GM21360 (cell line): ENCODE results near the gene PDS5A.
"Not testable (repeated sequence)": the region's sequence is repeated elsewhere in the genome, so short reads cannot be mapped to it uniquely, and the experiment has no call there.

Source experiments
- ATAC-seq: cut with Tn5 transposase; IDR thresholded peaks from one replicate; pipeline ENCODE4 v1.9.1; 2021; ENCODE audit warnings: mild to moderate bottlenecking, moderate library complexity; ENCODE audit not compliant: unreplicated experiment

The PDS5A gene

GRCh38 chr4:39977489-39978377 is at the start of gene PDS5A:
Gene PDS5A, minus strand, starts transcription at chr4:39977911. Its CDS starts 1,334 bp downstream, at chr4:39976577.
- ATAC-seq: peak; percentile 69

- ATAC-seq: not testable (repeated sequence)
Measured at GRCh38 chr4:40024049-40024448, 46.3 kb upstream of the PDS5A start.

- ATAC-seq: not testable (repeated sequence)
Measured at GRCh38 chr4:40021116-40021515, 43.4 kb upstream of the PDS5A start.

GRCh38 chr4:40020221-40020620 is 42.5 kb upstream of the PDS5A start:
- ATAC-seq: no peak

- ATAC-seq: no peak
Measured at GRCh38 chr4:40016007-40016406, 38.3 kb upstream of the PDS5A start.

GRCh38 chr4:40003986-40004385 is 26.3 kb upstream of the PDS5A start:
- no peak for ATAC-seq

GRCh38 chr4:40000711-40001110 is 23.0 kb upstream of the PDS5A start:
- no peak for ATAC-seq

- no peak for ATAC-seq
Measured at GRCh38 chr4:39998659-39999345, 21.1 kb upstream of the PDS5A start.

GRCh38 chr4:39996811-39997210 is 19.1 kb upstream of the PDS5A start:
- ATAC-seq: no peak

- ATAC-seq: no peak
Measured at GRCh38 chr4:39994406-39994805, 16.7 kb upstream of the PDS5A start.

GRCh38 chr4:39989381-39989780 is 11.7 kb upstream of the PDS5A start:
- not testable (repeated sequence) for ATAC-seq

GRCh38 chr4:39987485-39987884 is 9.8 kb upstream of the PDS5A start:
- no peak for ATAC-seq

GRCh38 chr4:39978904-39979303 is 1.2 kb upstream of the PDS5A start:
- no peak for ATAC-seq

GRCh38 chr4:39978378-39978775 is 666 bp upstream of the PDS5A start:
- ATAC-seq: no peak

- ATAC-seq: peak; percentile 16
Measured at GRCh38 chr4:39976945-39977488, 694 bp downstream of the PDS5A start.

- peak; percentile 33 for ATAC-seq
Measured at GRCh38 chr4:39976141-39976944, 1.4 kb downstream of the PDS5A start.

- ATAC-seq: no peak
Measured at GRCh38 chr4:39975488-39976089, 2.1 kb downstream of the PDS5A start.

GRCh38 chr4:39973052-39973451 is 4.7 kb downstream of the PDS5A start:
- ATAC-seq: not testable (repeated sequence)

- ATAC-seq: peak; percentile 71
Measured at GRCh38 chr4:39970671-39971640, 6.8 kb downstream of the PDS5A start.
